Progenitor cell of endocrine pancreas (in vitro differentiated cells): ENCODE results near the gene IL10RA. TPM values are rescaled to one million over a fixed set of nuclear protein-coding genes. Genes with fewer than 3 reads are reported as not detected.
"Not testable (repeated sequence)": the region's sequence is repeated elsewhere in the genome, so short reads cannot be mapped to it uniquely, and the experiment has no call there.

Source experiments
- DNase-seq: peaks from one replicate; pipeline ENCODE4 v3.0.0; 2021; ENCODE audit warnings: low spot score; ENCODE audit not compliant: unreplicated experiment
- H3K27ac Mint-ChIP-seq: 2 replicates; pipeline ENCODE4 v1.8.0; 2021; ENCODE audit warnings: mild to moderate bottlenecking, moderate library complexity, mixed read lengths
- H3K27me3 Mint-ChIP-seq: 2 replicates; pipeline ENCODE4 v1.8.0; 2021; ENCODE audit warnings: mixed read lengths
- H3K36me3 Mint-ChIP-seq: 2 replicates; pipeline ENCODE4 v1.8.0; 2022; ENCODE audit warnings: mixed read lengths; ENCODE audit not compliant: insufficient read depth
- H3K4me1 Mint-ChIP-seq: 2 replicates; pipeline ENCODE4 v1.8.0; 2021; ENCODE audit warnings: low read depth, mixed read lengths
- H3K4me3 Mint-ChIP-seq: 2 replicates; pipeline ENCODE4 v1.8.0; 2021; ENCODE audit warnings: low read depth, mild to moderate bottlenecking, moderate library complexity, mixed read lengths
- H3K9me3 Mint-ChIP-seq: 2 replicates; pipeline ENCODE4 v1.8.0; 2021; ENCODE audit warnings: low read depth, mixed read lengths
- total RNA-seq: library from RNA; stranded (reverse); gene quantifications from 2 replicates; pipeline ENCODE4 v1.2.1, GENCODE V29; 2021
- TF ChIP-seq, protein P1 (sequence below): fragments of 200-600 bp; sonication (generic); IDR thresholded peaks from one replicate; pipeline ENCODE4 v1.5.0; 2021; ENCODE audit warnings: antibody characterized with exemption, mild to moderate bottlenecking; ENCODE audit not compliant: unreplicated experiment

The IL10RA gene
- total RNA-seq, 1 donor from 2014 or later = 0.72 TPM

DNA sequence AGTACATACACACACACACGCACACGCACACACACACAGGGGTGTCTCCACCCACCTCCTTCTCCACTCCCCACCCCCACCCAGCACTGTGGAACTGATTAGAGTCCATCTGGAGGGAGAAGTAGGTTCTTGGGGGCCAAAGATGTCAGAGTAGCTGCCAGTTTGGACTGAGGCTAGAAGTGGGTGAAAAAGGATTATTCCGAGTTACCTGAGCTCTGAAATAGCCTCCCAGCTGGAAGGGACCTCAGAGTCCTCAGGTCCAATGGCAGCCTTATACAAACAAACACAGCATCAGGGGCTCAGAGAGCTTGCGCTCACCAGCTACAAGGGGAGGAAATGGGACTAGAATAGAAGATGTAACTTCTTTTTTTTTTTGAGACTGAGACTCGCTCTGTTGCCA is 20.8 kb downstream of the IL10RA start:
- Mint-ChIP-seq H3K4me1 (peaks cover 1% of the 10 kb centered on the region), H3K27ac (no peak overlapping the region), H3K4me3 (no peak overlapping the region), H3K36me3 (no peaks in the 10 kb centered on the region), H3K9me3 (peaks cover 5% of the 10 kb centered on the region), H3K27me3 (peaks cover 25% of the 10 kb centered on the region)
- TF ChIP-seq, protein P1, sequence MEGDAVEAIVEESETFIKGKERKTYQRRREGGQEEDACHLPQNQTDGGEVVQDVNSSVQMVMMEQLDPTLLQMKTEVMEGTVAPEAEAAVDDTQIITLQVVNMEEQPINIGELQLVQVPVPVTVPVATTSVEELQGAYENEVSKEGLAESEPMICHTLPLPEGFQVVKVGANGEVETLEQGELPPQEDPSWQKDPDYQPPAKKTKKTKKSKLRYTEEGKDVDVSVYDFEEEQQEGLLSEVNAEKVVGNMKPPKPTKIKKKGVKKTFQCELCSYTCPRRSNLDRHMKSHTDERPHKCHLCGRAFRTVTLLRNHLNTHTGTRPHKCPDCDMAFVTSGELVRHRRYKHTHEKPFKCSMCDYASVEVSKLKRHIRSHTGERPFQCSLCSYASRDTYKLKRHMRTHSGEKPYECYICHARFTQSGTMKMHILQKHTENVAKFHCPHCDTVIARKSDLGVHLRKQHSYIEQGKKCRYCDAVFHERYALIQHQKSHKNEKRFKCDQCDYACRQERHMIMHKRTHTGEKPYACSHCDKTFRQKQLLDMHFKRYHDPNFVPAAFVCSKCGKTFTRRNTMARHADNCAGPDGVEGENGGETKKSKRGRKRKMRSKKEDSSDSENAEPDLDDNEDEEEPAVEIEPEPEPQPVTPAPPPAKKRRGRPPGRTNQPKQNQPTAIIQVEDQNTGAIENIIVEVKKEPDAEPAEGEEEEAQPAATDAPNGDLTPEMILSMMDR = no peak
- DNase-seq = no peak

DNA sequence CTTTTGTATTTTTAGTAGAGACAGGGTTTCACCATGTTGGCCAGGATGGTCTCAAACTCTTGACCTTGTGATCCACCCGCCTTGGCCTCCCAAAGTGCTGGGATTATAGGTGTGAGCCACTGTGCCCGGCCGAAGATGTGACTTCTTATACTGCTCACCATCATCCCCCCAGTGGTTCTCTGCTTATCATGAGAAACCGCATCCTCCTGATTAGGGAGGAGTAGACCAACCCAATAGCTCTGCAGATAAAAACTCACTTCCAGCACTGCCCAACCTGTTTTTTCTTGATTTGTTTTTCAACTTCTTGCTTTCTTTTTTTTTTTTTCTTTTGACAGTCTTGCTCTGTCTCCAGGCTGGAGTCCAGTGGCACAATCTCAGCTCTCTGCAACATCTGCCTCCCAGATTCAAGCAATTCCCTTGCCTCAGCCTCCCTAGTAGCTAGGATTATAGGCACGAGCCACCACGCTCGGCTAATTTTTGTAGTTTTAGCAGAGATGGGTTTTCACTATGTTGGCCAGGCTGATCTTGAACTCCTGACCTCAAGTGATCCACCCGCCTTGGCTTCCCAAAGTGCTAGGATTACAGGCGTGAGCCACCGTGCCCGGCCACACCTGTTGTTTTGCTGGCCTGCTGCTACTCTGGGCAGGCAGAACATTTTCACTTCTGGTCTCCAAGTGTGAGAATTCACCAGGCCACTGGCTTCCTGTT is 21.5 kb downstream of the IL10RA start:
- H3K36me3 Mint-ChIP-seq, H3K4me1 Mint-ChIP-seq, H3K4me3 Mint-ChIP-seq, DNase-seq, H3K9me3 Mint-ChIP-seq, H3K27ac Mint-ChIP-seq: not testable (repeated sequence)
- peaks cover 20% of the 10 kb centered on the region for H3K27me3 Mint-ChIP-seq

DNA sequence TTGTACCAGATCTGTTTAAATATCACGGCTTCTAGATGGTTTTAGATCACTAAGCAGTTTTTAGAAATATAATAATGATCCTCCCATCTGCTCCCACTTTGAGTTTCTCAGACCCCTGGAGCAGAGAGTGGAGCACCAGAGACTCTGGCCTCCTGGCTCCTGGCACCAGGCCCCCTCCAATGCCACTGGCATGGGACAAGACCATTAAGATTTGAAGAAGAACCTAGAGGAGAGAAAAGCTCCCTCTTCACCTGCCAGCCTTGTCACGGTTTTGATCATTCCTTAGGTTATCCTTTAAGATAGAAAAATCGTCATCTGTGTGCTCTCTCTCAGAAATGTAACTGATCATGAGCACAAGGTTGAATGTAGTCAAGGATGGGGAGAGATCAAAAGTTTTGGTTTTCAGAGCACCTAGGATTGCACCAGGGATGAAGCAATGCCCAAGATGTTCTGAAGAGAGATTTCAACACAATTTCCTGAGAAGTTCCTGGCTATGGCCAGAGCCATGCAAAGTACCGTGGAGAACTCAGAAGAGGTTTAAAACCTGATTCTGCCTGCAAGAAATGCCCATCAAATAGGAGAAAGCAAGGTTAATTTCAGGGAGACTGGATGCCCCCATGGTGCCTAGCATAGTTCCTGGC is 22.2 kb downstream of the IL10RA start:
- H3K27ac Mint-ChIP-seq = no peak overlapping the region
- H3K9me3 Mint-ChIP-seq = peaks cover 5% of the 10 kb centered on the region
- H3K27me3 Mint-ChIP-seq = peaks cover 20% of the 10 kb centered on the region
- no peak overlapping the region for H3K4me3 Mint-ChIP-seq
- DNase-seq = no peak
- peaks cover 1% of the 10 kb centered on the region for H3K4me1 Mint-ChIP-seq
- no peaks in the 10 kb centered on the region for H3K36me3 Mint-ChIP-seq
- TF ChIP-seq, protein P1 = no peak

DNA sequence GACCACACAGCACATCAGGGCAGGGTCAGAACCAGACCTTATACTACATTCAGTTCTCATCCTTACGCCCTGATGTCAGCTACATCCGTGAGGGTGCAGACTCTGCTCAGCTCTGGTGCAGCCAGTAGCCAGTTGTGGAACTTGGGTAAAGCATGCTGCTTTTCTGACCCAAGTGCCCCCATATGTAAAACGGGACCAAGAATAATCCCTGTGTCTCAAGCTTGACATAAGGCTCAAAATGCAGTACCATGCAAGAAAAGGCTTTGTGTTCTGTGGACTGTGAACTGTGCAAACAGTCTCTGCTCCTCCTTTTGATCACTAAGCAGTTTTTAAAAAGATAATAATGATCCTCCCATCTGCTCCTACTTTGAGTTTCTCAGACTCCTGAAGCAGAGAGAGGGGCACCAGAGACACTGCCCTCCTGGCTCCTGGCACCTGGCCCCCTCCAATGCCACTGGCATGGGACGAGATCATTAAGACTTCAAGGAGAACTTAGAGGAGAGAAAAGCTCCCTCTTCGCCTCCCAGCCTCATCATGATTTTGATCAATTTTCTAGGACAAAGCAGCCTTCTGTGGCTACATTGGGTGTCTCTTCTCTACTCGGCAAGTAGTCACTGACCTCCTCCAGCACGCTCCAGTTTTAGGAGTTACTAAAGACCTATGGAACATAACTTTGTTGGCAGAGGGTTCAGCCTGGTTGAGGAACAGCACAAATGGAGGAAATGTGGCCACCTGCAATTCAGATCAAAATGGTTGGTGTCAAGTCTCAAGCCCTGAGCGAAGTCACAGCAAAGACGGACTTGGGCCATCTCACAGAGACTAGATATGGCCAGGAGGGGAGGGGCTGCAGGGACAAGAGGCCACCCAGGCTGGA is 23.9 kb downstream of the IL10RA start:
- TF ChIP-seq, protein P1 = no peak
- Mint-ChIP-seq H3K4me1 (peaks cover 1% of the 10 kb centered on the region), H3K36me3 (no peaks in the 10 kb centered on the region), H3K27ac (no peak overlapping the region), H3K9me3 (no peaks in the 10 kb centered on the region), H3K27me3 (peaks cover 16% of the 10 kb centered on the region), H3K4me3 (no peak overlapping the region)
- DNase-seq = no peak

DNA sequence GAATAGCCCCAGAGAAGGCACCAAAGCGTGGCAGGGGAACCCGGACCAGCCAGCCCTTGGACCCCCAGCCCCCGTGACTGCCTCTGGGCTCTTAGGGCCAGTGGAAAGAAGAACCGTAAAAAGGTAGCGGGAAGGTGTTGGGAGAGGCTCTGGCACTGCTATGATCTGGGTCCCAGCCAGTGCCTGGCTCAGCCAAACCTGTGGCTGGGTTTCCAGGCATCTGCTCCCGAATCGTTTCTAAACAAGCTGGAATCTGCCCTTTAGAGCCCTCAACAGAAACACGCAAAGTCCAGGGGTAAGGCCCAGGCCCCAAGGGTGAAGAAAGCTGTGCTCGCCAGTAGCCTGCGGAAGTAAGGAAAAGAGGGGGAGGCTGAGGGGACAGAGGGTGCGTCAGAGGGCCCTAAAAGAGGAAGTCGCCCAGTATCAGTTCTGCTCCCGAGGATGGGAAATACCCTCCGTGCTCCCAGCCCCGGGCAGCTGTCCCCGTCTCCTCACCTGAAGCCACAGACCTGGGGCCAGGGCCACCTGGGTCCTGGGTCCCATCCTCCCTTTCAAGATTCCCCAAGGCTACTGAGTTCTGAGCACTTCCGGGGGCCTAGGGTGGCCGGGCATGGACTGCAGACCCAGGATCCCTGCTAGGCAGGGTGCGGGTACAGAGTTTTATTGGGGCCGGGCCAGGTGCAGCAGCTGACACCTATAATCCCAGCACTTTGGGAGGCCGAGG is 24.7 kb downstream of the IL10RA start:
- peaks cover 13% of the 10 kb centered on the region for H3K27me3 Mint-ChIP-seq
- no peaks in the 10 kb centered on the region for H3K9me3 Mint-ChIP-seq
- no peak overlapping the region for H3K27ac Mint-ChIP-seq
- H3K4me1 Mint-ChIP-seq = peaks cover 1% of the 10 kb centered on the region
- H3K36me3 Mint-ChIP-seq = no peaks in the 10 kb centered on the region
- DNase-seq = no peak
- H3K4me3 Mint-ChIP-seq = no peak overlapping the region
- TF ChIP-seq, protein P1 = no peak
